CD4-positive, alpha-beta T cell (primary cell): ENCODE results near the gene MYH6. TPM values are rescaled to one million over a fixed set of nuclear protein-coding genes. Genes with fewer than 3 reads are reported as not detected.

Experiments used
- ATAC-seq: fragments of 200-7000 bp; cut with Tn5 transposase; one replicate; pipeline ENCODE4 v1.10.0; 2022; ENCODE audit warnings: mild to moderate bottlenecking; ENCODE audit not compliant: poor library complexity
- CTCF ChIA-PET: fragments of 350-600 bp; sonication (Branson Sonifier 250); formaldehyde crosslinking; loops from one replicate; lab custom pipeline; 2021; ENCODE audit warnings: antibody characterized with exemption, inconsistent platforms; lab: Charles Lee
- POLR2A ChIA-PET: fragments of 350-600 bp; sonication (Branson Sonifier 250); formaldehyde crosslinking; loops from one replicate; lab custom pipeline; 2021; ENCODE audit warnings: antibody characterized with exemption, inconsistent platforms; lab: Charles Lee
- DNase-seq, 14 experiments: peaks; one replicate each; pipeline ENCODE4 v3.0.0-alpha.2; 2013 to 2020; ENCODE audit warnings: mixed read lengths in 2 of 14
- H3K27ac ChIP-seq, 2 donors: one replicate each; pipeline versions ENCODE4 v1.5.1 to v1.7.0; 2013; ENCODE audit warnings: low read length in 2 of 2, low read depth in 1 of 2, mild to moderate bottlenecking in 1 of 2
- H3K27me3 ChIP-seq, 2 experiments: 1 replicate in 1 of 2; 2 replicates in 1 of 2; pipeline versions ENCODE4 v1.6.1 to v1.7.0; 2013; ENCODE audit warnings: low read length in 2 of 2, control low read depth in 1 of 2, mild to moderate bottlenecking in 1 of 2, moderate library complexity in 1 of 2; ENCODE audit not compliant: insufficient read depth in 2 of 2, control insufficient read depth in 1 of 2
- H3K36me3 ChIP-seq: one replicate; pipeline ENCODE4 v1.6.1; 2013; ENCODE audit warnings: low read length, control low read depth; ENCODE audit not compliant: insufficient read depth
- H3K4me1 ChIP-seq: one replicate; pipeline ENCODE4 v1.6.1; 2013; ENCODE audit warnings: low read length, control low read depth; ENCODE audit not compliant: insufficient read depth
- H3K4me3 ChIP-seq: one replicate; pipeline ENCODE4 v1.5.1; 2013; ENCODE audit warnings: mild to moderate bottlenecking, low read length, moderate library complexity
- H3K9me3 ChIP-seq, 2 experiments: 1 replicate in 1 of 2; 2 replicates in 1 of 2; pipeline versions ENCODE4 v1.6.1 to v1.7.0; 2013; ENCODE audit warnings: low read length in 2 of 2, mild to moderate bottlenecking in 2 of 2, control low read depth in 1 of 2, moderate library complexity in 1 of 2; ENCODE audit not compliant: control insufficient read depth in 1 of 2, insufficient read depth in 1 of 2
- H3K27ac Mint-ChIP-seq: one replicate; pipeline ENCODE4 v1.8.0; 2020; ENCODE audit warnings: mixed read lengths
- H3K27me3 Mint-ChIP-seq: one replicate; pipeline ENCODE4 v1.8.0; 2021; ENCODE audit warnings: mixed read lengths
- H3K36me3 Mint-ChIP-seq: one replicate; pipeline ENCODE4 v1.8.0; 2021; ENCODE audit warnings: low read depth, mixed read lengths
- H3K4me1 Mint-ChIP-seq: one replicate; pipeline ENCODE4 v1.8.0; 2021; ENCODE audit warnings: low read depth, mixed read lengths
- H3K4me3 Mint-ChIP-seq: one replicate; pipeline ENCODE4 v1.8.0; 2020; ENCODE audit warnings: mild to moderate bottlenecking, mixed read lengths
- H3K9me3 Mint-ChIP-seq: one replicate; pipeline ENCODE4 v1.8.0; 2020; ENCODE audit warnings: mixed read lengths
- CTCF ChIP-seq: fragments of 200-600 bp; IDR thresholded peaks from one replicate; pipeline ENCODE4 v1.8.0; 2022; ENCODE audit warnings: antibody characterized with exemption, mild to moderate bottlenecking
- intact Hi-C, 2 experiments: fragments of 100-400 bp; cut with DNase I in 1 of 2; cut with micrococcal nuclease in 1 of 2; formaldehyde crosslinking; loops; one replicate each; pipeline versions ENCODE4 v1.15.1 to v1.9.0; 2023 to 2025; cut with DNase I, micrococcal nuclease
- total RNA-seq, 174 experiments: library from RNA in 2 of 174; stranded (reverse) in 2 of 174; gene quantifications; one replicate each; pipeline ENCODE4 v1.2.3 and lab custom pipeline; 2021 to 2026

MYH6 gene
- total RNA-seq, 2 experiments from 2014 or later = not detected

- H3K27me3 Mint-ChIP-seq = peaks cover 11% of the 10 kb centered on the region
- no peaks in the 10 kb centered on the region for H3K9me3 Mint-ChIP-seq
- ChIA-PET POLR2A (no interaction called here), CTCF (no interaction called here)
- H3K9me3 ChIP-seq = no peaks in the 10 kb centered on the region
- H3K4me3 ChIP-seq = no peak overlapping the region
- intact Hi-C loops = no loop called here
- H3K36me3 Mint-ChIP-seq = no peaks in the 10 kb centered on the region
- DNase-seq = no peak
- no peak for ATAC-seq
- no peaks in the 10 kb centered on the region for H3K4me1 ChIP-seq
- H3K36me3 ChIP-seq = no peaks in the 10 kb centered on the region
- H3K27ac ChIP-seq = no peak overlapping the region
- no peak overlapping the region for H3K27ac Mint-ChIP-seq
- TF ChIP-seq CTCF = no peak
- H3K27me3 ChIP-seq = no peaks in the 10 kb centered on the region
- no peaks in the 10 kb centered on the region for H3K4me1 Mint-ChIP-seq
- H3K4me3 Mint-ChIP-seq = no peak overlapping the region
Measured at GRCh38 chr14:23377198-23377550, 30.9 kb downstream of the MYH6 start.

- H3K4me1 ChIP-seq = no peaks in the 10 kb centered on the region
- no peak for ATAC-seq
- H3K27ac Mint-ChIP-seq = no peak within 1 kb of the TSS
- ChIA-PET POLR2A (no interaction called here), CTCF (no interaction called here)
- TF ChIP-seq CTCF = no peak
- no peaks in the 10 kb centered on the region for H3K4me1 Mint-ChIP-seq
- H3K36me3 Mint-ChIP-seq = no peaks in the 10 kb centered on the region
- H3K4me3 Mint-ChIP-seq = no peak within 1 kb of the TSS
- no peaks in the 10 kb centered on the region for H3K9me3 Mint-ChIP-seq
- peaks cover 9% of the 10 kb centered on the region for H3K27me3 Mint-ChIP-seq
- intact Hi-C loops = no loop called here
- H3K4me3 ChIP-seq = no peak within 1 kb of the TSS
- H3K27me3 ChIP-seq = no peaks in the 10 kb centered on the region
- H3K36me3 ChIP-seq = no peaks in the 10 kb centered on the region
- H3K9me3 ChIP-seq = no peaks in the 10 kb centered on the region
- DNase-seq = no peak
- no peak within 1 kb of the TSS for H3K27ac ChIP-seq
Measured at GRCh38 chr14:23376482-23377197, 31.4 kb downstream of the MYH6 start, which contains the start of gene CMTM5. Gene CMTM5 (plus strand): TSS chr14:23377046. CDS start chr14:23377252, 206 bp downstream.

GRCh38 chr14:23375527-23376251 is 32.4 kb downstream of the MYH6 start:
- Mint-ChIP-seq H3K4me3 (no peak overlapping the region), H3K27ac (no peak overlapping the region), H3K4me1 (no peaks in the 10 kb centered on the region), H3K9me3 (no peaks in the 10 kb centered on the region), H3K36me3 (no peaks in the 10 kb centered on the region), H3K27me3 (peaks cover under 1% of the 10 kb centered on the region)
- Histone ChIP-seq H3K27me3 (no peaks in the 10 kb centered on the region), H3K27ac (no peak overlapping the region), H3K4me3 (no peak overlapping the region), H3K4me1 (no peaks in the 10 kb centered on the region), H3K9me3 (no peaks in the 10 kb centered on the region), H3K36me3 (no peaks in the 10 kb centered on the region)
- CTCF ChIA-PET = no interaction called here
- POLR2A ChIA-PET = no interaction called here
- intact Hi-C loops = no loop called here
- no peak for TF ChIP-seq CTCF
- ATAC-seq (no peak), DNase-seq (no peak)
